GM18873 (cell line): ENCODE data around the gene EMP2.

Experiments used
- ATAC-seq: cut with Tn5 transposase; IDR thresholded peaks from one replicate; pipeline ENCODE4 v1.9.1; 2021; ENCODE audit warnings: mild to moderate bottlenecking, moderate library complexity, moderate number of reproducible peaks; ENCODE audit not compliant: unreplicated experiment, low FRiP score

EMP2 gene

DNA sequence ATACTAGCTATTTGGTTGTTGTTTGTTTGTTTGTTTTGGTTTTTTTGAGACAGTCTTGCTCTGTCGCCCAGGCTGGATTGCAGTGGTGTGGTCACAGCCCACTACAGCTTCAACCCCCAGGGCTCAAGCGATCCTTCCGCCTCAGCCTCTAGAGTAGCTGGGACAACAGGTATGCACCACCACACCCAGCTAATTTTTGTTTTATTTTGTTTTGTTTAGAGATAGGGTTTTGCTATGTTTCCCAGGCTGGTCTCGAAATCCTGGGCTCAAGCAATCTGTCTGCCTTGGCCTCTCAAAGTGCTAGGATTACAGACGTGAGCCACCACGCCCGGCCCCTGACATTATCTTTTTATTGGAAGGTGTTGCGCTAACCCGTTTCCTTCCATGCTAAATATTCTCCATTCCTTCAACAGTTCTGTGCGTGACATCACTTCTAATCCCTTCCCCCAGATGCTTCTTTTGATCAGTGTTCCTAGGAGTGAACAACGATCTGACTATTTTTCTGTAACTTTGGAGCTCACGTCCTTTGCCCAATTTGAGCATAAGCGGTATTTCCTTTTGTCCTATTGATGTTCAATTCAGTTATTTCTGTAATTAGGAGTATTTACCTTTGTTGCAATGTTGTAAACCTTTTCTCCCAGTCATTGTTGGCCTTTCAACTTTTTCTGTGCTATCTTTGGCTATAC is 30.2 kb upstream of the EMP2 start:
- no peak for ATAC-seq

DNA sequence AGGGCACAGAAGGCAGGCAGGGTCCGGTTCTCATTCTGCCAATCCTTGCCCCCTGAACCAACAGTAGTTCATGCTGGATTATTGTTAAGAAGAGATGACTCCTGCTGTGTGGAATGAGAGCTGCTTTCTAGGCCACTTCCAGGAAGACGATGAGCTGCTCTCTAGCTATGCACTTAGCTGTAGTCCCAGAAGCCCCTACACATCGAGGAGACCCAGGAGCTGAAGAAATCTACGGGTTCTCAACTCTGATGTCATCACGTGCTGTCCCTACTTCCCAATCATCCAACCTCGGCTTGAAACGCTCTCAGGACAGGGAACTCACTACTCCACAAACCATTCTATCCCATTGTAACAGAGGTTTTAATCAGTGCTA is 29.0 kb upstream of the EMP2 start:
- ATAC-seq = no peak

DNA sequence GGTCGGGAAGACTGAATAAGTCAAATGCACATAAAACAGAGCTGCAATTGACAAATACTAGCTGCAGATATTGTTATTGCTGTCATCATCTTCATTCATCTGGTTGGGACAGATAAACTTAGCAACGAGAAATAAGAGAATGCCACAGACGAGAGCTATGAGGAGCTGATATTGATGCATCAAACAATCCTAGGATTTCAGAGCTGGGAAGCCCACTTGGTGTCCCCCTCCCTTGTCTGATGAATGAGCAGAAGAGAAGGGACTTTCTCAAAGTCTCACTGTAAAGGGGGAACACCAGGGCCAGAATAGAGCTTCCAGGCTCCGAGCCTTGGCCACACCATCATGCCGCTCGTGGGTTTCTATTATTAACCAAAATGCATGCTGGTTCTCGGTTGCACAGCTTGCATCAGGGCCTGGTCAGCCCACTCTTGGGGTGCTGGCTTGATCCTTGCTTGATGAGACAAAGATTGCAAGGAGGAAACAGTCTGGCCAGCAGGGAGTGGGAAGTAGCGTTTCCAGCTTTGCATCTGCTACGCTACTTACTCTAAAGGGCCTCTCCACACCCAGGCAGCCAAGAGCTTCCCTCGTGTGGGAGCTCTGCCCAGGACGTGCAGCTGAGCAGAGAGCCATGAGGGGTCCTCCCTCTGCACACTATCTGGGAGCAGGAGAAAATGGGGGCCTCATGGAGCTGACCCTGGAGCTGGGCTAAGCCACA is 28.4 kb upstream of the EMP2 start:
- no peak for ATAC-seq

DNA sequence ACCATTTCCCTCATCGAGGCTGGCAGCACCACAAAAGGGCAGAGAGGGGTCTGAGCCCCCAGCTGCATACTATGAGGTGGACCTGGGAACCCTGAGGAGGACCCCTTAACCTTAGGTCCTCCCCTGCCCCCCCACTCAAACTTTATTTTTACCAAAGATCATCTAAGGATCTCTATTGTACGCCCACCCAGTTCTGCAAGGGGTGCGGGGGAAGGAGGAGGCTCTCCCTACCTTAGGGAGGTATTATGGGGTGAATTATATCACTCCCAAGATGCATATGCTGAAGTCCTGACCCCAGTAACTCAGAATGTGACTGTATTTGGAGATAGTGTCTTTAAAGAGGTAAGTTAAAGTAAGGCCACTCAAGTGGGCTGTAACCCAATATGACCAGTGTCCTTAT is 26.8 kb upstream of the EMP2 start:
- no peak for ATAC-seq

GRCh38 chr16:10606607-10607006 is 26.2 kb upstream of the EMP2 start:
- no peak for ATAC-seq

DNA sequence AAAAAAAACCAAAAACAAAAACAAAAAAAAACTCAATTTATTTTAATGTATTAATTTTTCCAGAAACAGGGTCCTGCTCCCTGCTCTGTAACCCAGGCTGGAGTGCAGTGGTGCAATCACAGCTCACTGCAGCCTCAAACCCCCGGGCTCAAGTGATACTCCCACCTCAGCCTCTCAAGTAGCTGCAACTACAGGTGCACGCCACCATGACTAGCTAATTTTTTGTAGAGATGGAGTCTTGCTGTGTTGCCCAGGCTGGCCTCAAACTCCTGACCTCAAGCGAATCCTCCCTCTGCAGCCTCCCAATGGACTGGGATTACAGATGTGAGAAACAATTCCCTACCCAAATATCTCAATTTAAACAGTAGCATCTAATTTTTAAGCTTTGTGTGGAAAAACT is 25.2 kb upstream of the EMP2 start:
- no peak for ATAC-seq

GRCh38 chr16:10601444-10602408 is 21.3 kb upstream of the EMP2 start:
- no peak for ATAC-seq

DNA sequence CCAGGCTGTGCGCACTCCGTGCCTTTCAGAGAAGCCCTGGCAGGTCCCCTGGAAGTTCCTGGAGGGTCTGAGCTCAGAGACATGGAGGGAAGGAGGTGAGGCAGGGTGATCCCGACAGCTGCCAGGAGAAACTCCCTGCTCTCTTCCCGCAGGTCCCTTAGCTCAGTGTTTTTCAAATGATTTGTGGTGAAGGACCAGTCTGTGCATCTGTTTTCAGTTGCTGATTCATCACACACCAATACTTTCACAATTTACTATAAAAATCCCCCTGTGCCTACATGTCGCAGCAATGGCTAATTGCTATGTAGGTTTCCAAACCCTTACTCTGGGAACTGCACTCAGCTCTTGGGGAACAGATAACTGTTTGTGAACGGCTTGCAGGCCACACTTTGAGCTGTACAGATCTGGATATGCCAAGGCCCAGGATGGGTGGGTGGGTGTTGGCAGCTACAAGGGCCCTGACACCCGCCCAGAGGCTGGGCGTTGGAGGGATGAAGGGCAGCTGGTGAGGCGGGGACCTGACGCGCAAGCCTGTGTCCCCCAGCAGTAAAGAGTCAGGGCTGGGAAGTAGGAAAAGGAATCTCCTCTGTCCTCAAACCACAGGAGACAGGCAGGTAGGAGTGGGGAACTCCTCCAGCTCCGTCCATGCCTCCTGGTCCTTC is 20.5 kb upstream of the EMP2 start:
- ATAC-seq = no peak

DNA sequence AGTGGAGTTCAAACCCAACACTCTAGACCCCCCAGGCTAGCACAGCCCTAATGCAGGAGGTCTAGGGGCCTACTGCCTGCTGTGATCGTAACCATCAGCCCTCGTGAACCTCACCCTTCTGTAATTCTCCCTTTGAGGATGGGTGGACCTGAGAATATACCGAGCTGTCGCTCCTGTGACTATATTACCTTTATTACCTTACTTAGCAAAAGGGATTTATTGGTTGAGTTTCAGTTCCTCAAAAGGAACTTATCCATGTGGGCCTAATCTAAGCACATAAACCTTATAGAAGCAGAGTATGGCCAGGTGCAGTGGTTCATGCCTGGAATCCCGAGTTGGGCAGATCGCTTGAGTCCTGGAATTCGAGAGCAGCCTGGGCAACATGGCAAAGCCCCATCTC is 19.2 kb upstream of the EMP2 start:
- ATAC-seq = no peak

GRCh38 chr16:10598157-10598556 is 17.8 kb upstream of the EMP2 start:
- no peak for ATAC-seq

DNA sequence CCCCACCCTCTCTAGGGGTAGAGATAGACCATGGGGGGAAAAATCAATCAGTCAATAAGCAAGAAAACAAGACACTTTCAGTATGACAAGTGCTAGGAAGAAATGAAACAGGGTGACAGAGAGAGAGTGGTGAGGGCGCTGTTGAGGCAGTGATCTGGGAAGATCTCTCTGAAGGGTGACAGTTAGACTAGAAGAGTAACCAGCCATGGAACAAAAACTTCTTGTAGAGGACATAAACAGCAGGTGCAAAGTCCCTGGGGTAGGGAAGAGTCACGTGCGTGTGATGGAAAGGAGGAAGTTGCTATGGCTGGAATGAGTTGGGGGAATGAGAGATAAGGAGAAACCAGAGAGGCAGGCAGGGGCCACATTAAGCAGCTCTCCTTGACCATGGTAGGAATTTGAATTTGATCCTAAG is 16.8 kb upstream of the EMP2 start:
- no peak for ATAC-seq

DNA sequence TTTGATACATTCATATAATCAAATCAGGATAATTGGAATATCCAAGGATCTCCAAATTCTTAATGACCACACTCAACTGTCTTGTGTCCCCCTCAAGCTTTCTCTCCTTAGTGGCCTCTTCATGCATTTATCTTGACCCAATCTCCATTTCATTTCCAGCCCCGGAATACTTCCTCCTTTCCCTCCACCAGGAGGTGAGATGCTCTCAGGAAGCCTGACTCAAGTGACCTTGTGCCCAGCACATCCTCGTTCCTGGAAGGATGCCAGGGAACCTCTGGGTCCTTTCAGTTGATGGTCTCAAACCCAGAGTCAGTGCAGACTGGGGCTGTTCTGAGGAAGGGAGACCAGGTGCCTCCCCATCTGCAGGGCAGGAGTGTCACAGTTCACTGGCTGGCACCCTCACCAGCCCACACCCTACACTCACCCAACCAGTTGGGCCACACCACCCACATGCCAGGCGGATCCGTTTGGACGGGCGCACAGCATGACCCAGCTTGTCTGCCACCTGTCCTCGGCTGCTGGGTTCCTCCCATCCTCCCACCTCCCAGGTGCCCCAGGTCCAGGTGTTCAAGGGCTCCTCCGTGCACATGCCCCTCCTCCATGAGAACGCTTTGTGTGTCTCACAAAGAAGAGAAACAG is 14.0 kb upstream of the EMP2 start:
- no peak for ATAC-seq

- ATAC-seq = no peak
Measured at GRCh38 chr16:10592611-10593010, 12.2 kb upstream of the EMP2 start.

DNA sequence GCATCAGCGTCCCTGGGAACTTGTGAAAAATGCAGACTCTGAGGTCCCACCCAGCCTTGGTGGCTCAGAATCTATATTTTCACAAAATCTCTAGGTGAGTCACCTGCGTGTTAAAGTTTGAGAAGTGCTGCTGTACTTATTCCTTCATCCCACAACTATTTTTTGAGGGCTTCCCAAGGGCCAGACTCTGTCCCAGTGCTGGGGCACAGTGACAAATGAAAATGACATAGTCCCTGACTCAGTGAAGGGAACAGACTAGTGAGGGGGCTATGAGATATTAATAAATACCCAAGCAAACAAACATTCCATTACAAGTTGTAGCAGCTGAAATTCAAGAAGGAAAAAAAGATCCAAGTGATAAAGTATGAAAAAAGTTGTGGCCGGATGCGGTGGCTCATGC is 9.9 kb upstream of the EMP2 start:
- ATAC-seq = no peak

DNA sequence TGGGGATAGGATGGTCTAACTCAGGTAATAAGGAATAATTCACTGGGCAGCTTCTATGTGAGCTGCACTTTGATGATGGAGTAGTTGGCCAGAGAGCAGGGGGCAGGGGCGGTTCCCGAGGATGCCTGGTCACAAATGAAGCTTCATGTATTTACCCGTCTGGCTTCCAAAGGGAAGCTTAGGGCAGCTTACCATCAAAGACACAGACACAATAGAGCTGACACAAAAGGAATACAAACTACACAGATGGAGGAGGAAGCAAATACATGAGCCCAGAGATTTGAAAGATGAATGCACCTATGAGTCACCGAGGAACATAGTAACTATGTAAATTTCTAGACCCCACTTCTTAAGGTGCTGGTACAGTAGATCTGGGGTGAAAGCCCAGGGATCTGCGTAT is 8.7 kb upstream of the EMP2 start:
- ATAC-seq = no peak

GRCh38 chr16:10587622-10588021 is 7.2 kb upstream of the EMP2 start:
- no peak for ATAC-seq

- ATAC-seq = no peak
Measured at GRCh38 chr16:10584981-10585438, 4.6 kb upstream of the EMP2 start.

GRCh38 chr16:10583269-10583668 is 2.9 kb upstream of the EMP2 start:
- ATAC-seq = no peak

GRCh38 chr16:10581507-10581906 is 1.1 kb upstream of the EMP2 start:
- ATAC-seq = no peak

DNA sequence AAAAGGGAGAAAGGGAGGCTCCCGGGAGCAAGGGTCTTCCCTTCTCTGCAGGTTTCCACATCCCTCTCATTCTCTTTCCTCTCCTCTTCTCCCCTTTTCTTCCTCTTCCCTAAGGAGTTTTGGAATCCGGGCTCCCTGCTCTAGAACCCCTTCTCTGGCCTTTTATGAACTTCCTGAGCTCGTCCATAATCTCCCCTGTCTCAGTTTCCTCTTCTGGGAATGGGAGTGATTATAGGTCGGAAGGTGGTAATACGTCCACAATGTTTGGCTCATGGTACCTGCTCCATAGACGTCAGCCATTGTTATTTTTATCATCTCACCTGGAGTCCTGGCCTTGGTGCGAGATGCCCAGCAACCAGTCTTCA is 467 bp upstream of the EMP2 start:
- ATAC-seq = no peak
